SK-N-SH (cell line): Measurements from ENCODE around the gene BRD4. TPM values are rescaled to one million over a fixed set of nuclear protein-coding genes. Genes with fewer than 3 reads are reported as not detected.

Experiments used
- CTCF ChIA-PET: fragments of 300-600, 350-600 bp; formaldehyde crosslinking; extraction: SDS; loops from one replicate; lab custom pipeline; 2021; lab: Yijun Ruan, JAX
- POLR2A ChIA-PET: fragments of 350-600 bp; sonication (Branson Sonifier 250); formaldehyde crosslinking; extraction: SDS; loops from one replicate; lab custom pipeline; 2020; ENCODE audit warnings: antibody characterized with exemption, inconsistent platforms; lab: Yijun Ruan, JAX
- DNase-seq: peaks from one replicate; pipeline ENCODE4 v3.0.0; 2012
- H2AFZ ChIP-seq: fragments of 200-600 bp; sonication (generic); 2 replicates; pipeline ENCODE4 v1.8.1; 2016; ENCODE audit warnings: antibody characterized with exemption, mild to moderate bottlenecking, low read depth
- H3F3A ChIP-seq: fragments of 200-600 bp; sonication (generic); replicated peaks from 2 replicates; pipeline ENCODE3; 2016; ENCODE audit warnings: antibody characterized with exemption, mild to moderate bottlenecking; ENCODE audit not compliant: insufficient read depth
- H3K27ac ChIP-seq, 2 experiments: fragments of 200-500 bp in 1 of 2; fragments of 200-600 bp in 1 of 2; sonication (Bioruptor generic) in 1 of 2; sonication (generic), shearing (Covaris generic) in 1 of 2; 2 replicates each; pipeline versions ENCODE4 v1.5.1 to v1.6.1; 2014 to 2016; ENCODE audit warnings: low read depth in 2 of 2, inconsistent platforms in 1 of 2, low read length in 1 of 2, mild to moderate bottlenecking in 1 of 2, mixed read lengths in 1 of 2
- H3K27me3 ChIP-seq: fragments of 200-600 bp; sonication (generic), shearing (Covaris generic); 2 replicates; pipeline ENCODE4 v1.6.1; 2016; ENCODE audit warnings: mixed run types; ENCODE audit not compliant: insufficient read depth
- H3K36me3 ChIP-seq, 2 experiments: fragments of 200-500 bp in 1 of 2; fragments of 200-600 bp in 1 of 2; sonication (Bioruptor generic) in 1 of 2; sonication (generic) in 1 of 2; replicated peaks in 1 of 2; 2 replicates each; pipeline versions ENCODE3 to v1.5.1; 2014 to 2016; ENCODE audit warnings: low read length in 1 of 2, mild to moderate bottlenecking in 1 of 2; ENCODE audit not compliant: insufficient read depth in 2 of 2, control insufficient read depth in 1 of 2
- H3K4me1 ChIP-seq, 2 experiments: fragments of 200-500 bp in 1 of 2; fragments of 200-600 bp in 1 of 2; sonication (Bioruptor generic) in 1 of 2; sonication (generic), shearing (Covaris generic) in 1 of 2; 2 replicates each; pipeline versions ENCODE4 v1.5.1 to v1.6.1; 2014 to 2016; ENCODE audit warnings: low read depth in 1 of 2, low read length in 1 of 2, mixed run types in 1 of 2; ENCODE audit not compliant: insufficient read depth in 2 of 2, control insufficient read depth in 1 of 2
- H3K4me2 ChIP-seq: fragments of 200-600 bp; sonication (generic), shearing (Covaris generic); 2 replicates; pipeline ENCODE4 v1.6.1; 2017; ENCODE audit warnings: mixed run types
- H3K4me3 ChIP-seq, 2 experiments: fragments of 200-500 bp in 1 of 2; fragments of 200-600 bp in 1 of 2; sonication (Bioruptor generic) in 1 of 2; sonication (generic), shearing (Covaris generic) in 1 of 2; 2 replicates each; pipeline versions ENCODE4 v1.5.1 to v1.8.1; 2014 to 2016; ENCODE audit warnings: low read depth in 2 of 2, inconsistent platforms in 1 of 2, low read length in 1 of 2, mild to moderate bottlenecking in 1 of 2, mixed read lengths in 1 of 2, moderate library complexity in 1 of 2
- H3K79me2 ChIP-seq: fragments of 200-600 bp; sonication (generic); 2 replicates; pipeline ENCODE4 v1.8.1; 2017; ENCODE audit warnings: mild to moderate bottlenecking; ENCODE audit not compliant: insufficient read depth
- H3K9ac ChIP-seq: fragments of 200-600 bp; sonication (generic); 2 replicates; pipeline ENCODE4 v1.6.1; 2017; ENCODE audit warnings: mixed run types
- H3K9me2 ChIP-seq: fragments of 200-600 bp; sonication (generic); 2 replicates; pipeline ENCODE4 v1.6.1; 2017; ENCODE audit warnings: mixed run types
- H3K9me3 ChIP-seq: fragments of 200-600 bp; sonication (generic); 2 replicates; pipeline ENCODE4 v1.6.1; 2017; ENCODE audit warnings: mixed run types, mild to moderate bottlenecking, moderate library complexity
- H4K20me1 ChIP-seq: fragments of 200-600 bp; sonication (generic); 2 replicates; pipeline ENCODE4 v1.6.1; 2017; ENCODE audit warnings: mild to moderate bottlenecking, mixed run types; ENCODE audit not compliant: insufficient read depth
- NFIC ChIP-seq: IDR thresholded peaks from 2 replicates; pipeline ENCODE4 v1.4.0; 2012; ENCODE audit warnings: borderline replicate concordance
- PBX3 ChIP-seq: IDR thresholded peaks from 2 replicates; pipeline ENCODE4; 2012
- RAD21 ChIP-seq: IDR thresholded peaks from 2 replicates; pipeline ENCODE4 v1.6.1; 2012; ENCODE audit warnings: mild to moderate bottlenecking, low read length
- REST ChIP-seq: IDR thresholded peaks from 2 replicates; pipeline ENCODE4 v1.6.1; 2012; ENCODE audit warnings: mild to moderate bottlenecking, low read depth, low read length, moderate library complexity
- RXRA ChIP-seq: IDR thresholded peaks from 2 replicates; pipeline ENCODE4 v1.4.0; 2012; ENCODE audit warnings: low read depth, mild to moderate bottlenecking, borderline replicate concordance
- SIN3A ChIP-seq: IDR thresholded peaks from 2 replicates; pipeline ENCODE4 v1.6.1; 2012; ENCODE audit warnings: low read depth, mild to moderate bottlenecking, low read length, moderate library complexity, borderline replicate concordance
- TCF12 ChIP-seq: IDR thresholded peaks from 2 replicates; pipeline ENCODE4 v1.4.0; 2012
- USF1 ChIP-seq: IDR thresholded peaks from 2 replicates; pipeline ENCODE4 v1.4.0; 2012; ENCODE audit warnings: low read depth, borderline replicate concordance
- WGBS: methylation state at CpG from one replicate; pipeline ENCODE4 v1.1.6; 2017; ENCODE audit warnings: low lambda C conversion rate; 5-methylcytosine and 5-hydroxymethylcytosine counted together
- polyA plus RNA-seq, 3 experiments: library from polyadenylated mRNA; depleted of rRNA; stranded (reverse); fragments of >200 nt; gene quantifications; 2 replicates each; pipeline ENCODE4 v1.2.3, GENCODE V29; 2012

The BRD4 gene
- polyA plus RNA-seq, 1 of the 3 experiments (the other 2 are of a cell fraction): 10.0 TPM

GRCh38 chr19:15284091-15284490 lies 48.2 kb downstream of the BRD4 start:
- peaks cover 78 to 91% of the 10 kb centered on the region in 2 experiments for H3K4me1 ChIP-seq
- no peak overlapping the region for H3K9ac ChIP-seq
- H2AFZ ChIP-seq: no peak overlapping the region
- TF ChIP-seq USF1 (no peak), NFIC (no peak), REST (no peak), PBX3 (no peak), RXRA (no peak), SIN3A (no peak), RAD21 (no peak), TCF12 (no peak)
- H3K4me2 ChIP-seq: no peak overlapping the region
- no peaks in the 10 kb centered on the region for H3K9me3 ChIP-seq
- CTCF ChIA-PET: interaction anchor here (0.7 to 5.8 kb wide), 4 partner anchors 9 to 96 kb away, joined by 3 to 33 read pairs (median 3); partner anchors contain the start of gene AKAP8
- H3K9me2 ChIP-seq: no peaks in the 10 kb centered on the region
- peaks cover 3% of the 10 kb centered on the region for H3F3A ChIP-seq
- POLR2A ChIA-PET: no interaction called here
- H3K36me3 ChIP-seq: no peaks in the 10 kb centered on the region
- H3K27me3 ChIP-seq: no peaks in the 10 kb centered on the region
- H4K20me1 ChIP-seq: peaks cover 100% of the 10 kb centered on the region
- H3K79me2 ChIP-seq: peaks cover 100% of the 10 kb centered on the region
- no peak for DNase-seq
- H3K4me3 ChIP-seq: no peak overlapping the region
- H3K27ac ChIP-seq: peak overlapping the region in 1 of 2 experiments; percentile 9; a peak in 1 of 4 replicates
- 84% methylated on average over 5 of the region's 5 CpGs for WGBS

GRCh38 chr19:15283141-15283883 lies 49.0 kb downstream of the BRD4 start:
- peaks cover 70 to 84% of the 10 kb centered on the region in 2 experiments for H3K4me1 ChIP-seq
- no peaks in the 10 kb centered on the region for H3K9me2 ChIP-seq
- H3K27me3 ChIP-seq: no peaks in the 10 kb centered on the region
- H2AFZ ChIP-seq: no peak overlapping the region
- H3K4me3 ChIP-seq: no peak overlapping the region
- WGBS: 84% methylated on average over 10 of the region's 10 CpGs
- no peaks in the 10 kb centered on the region for H3K9me3 ChIP-seq
- H3K79me2 ChIP-seq: peaks cover 100% of the 10 kb centered on the region
- H3K36me3 ChIP-seq: no peaks in the 10 kb centered on the region
- H3K27ac ChIP-seq: peak overlapping the region in 1 of 2 experiments; percentile 17; a peak in 1 of 4 replicates
- CTCF ChIA-PET: interaction anchor here (0.5 to 6.1 kb wide), 7 partner anchors 10 to 106 kb away, joined by 3 to 33 read pairs (median 4); no protein-coding TSS in a partner anchor
- H3F3A ChIP-seq: peaks cover 3% of the 10 kb centered on the region
- no peak overlapping the region for H3K9ac ChIP-seq
- TF ChIP-seq PBX3: no peak
- TF ChIP-seq REST: no peak
- TF ChIP-seq, all 33 proteins: peak for 0
- H4K20me1 ChIP-seq: peaks cover 100% of the 10 kb centered on the region
- POLR2A ChIA-PET: no interaction called here
- H3K4me2 ChIP-seq: no peak overlapping the region
- no peak for DNase-seq
